DND-41 (cell line): ENCODE measurements around the gene INO80E.

Source experiments
- ATAC-seq: fragments of 200-7000 bp; cut with Tn5 transposase; 3 replicates; pipeline ENCODE4 v1.9.1; 2021; ENCODE audit warnings: low read depth; ENCODE audit not compliant: insufficient read depth
- DNase-seq: peaks from one replicate; pipeline ENCODE4 v3.0.0-alpha.2; 2020
- H2AFZ ChIP-seq: 2 replicates; pipeline ENCODE4 v1.6.0; 2012; ENCODE audit warnings: low read depth, low read length
- H3K27ac ChIP-seq: 2 replicates; pipeline ENCODE4 v1.5.1; 2012; ENCODE audit warnings: low read length, inconsistent platforms
- H3K27me3 ChIP-seq: fragments of 200-600 bp; sonication (generic); 2 replicates; pipeline ENCODE4 v1.6.0; 2012; ENCODE audit warnings: low read length, mild to moderate bottlenecking, inconsistent platforms; ENCODE audit not compliant: insufficient read depth, poor library complexity
- H3K36me3 ChIP-seq: 2 replicates; pipeline ENCODE4 v1.5.1; 2012; ENCODE audit warnings: low read length, inconsistent platforms; ENCODE audit not compliant: insufficient read depth
- H3K4me1 ChIP-seq: 2 replicates; pipeline ENCODE4 v1.5.1; 2012; ENCODE audit warnings: mild to moderate bottlenecking, low read length; ENCODE audit not compliant: insufficient read depth
- H3K4me2 ChIP-seq: 2 replicates; pipeline ENCODE4 v1.6.0; 2012; ENCODE audit warnings: mild to moderate bottlenecking, moderate library complexity, low read length, inconsistent platforms; ENCODE audit not compliant: insufficient read depth
- H3K4me3 ChIP-seq, 2 experiments: fragments of 200-600 bp in 1 of 2; shearing (Covaris generic) in 1 of 2; 2 replicates each; pipeline ENCODE4 v1.5.1; 2012 to 2016; ENCODE audit warnings: inconsistent platforms in 2 of 2, low read length in 2 of 2, mild to moderate bottlenecking in 2 of 2, low read depth in 1 of 2, moderate library complexity in 1 of 2
- H3K79me2 ChIP-seq: 2 replicates; pipeline ENCODE4 v1.6.0; 2012; ENCODE audit warnings: low read length, inconsistent platforms; ENCODE audit not compliant: insufficient read depth
- H3K9ac ChIP-seq: 2 replicates; pipeline ENCODE4 v1.6.0; 2012; ENCODE audit warnings: low read depth, mild to moderate bottlenecking, inconsistent platforms, low read length, moderate library complexity
- H3K9me3 ChIP-seq: 2 replicates; pipeline ENCODE4 v1.5.1; 2012; ENCODE audit warnings: low read length, moderate library complexity, mild to moderate bottlenecking, inconsistent platforms; ENCODE audit not compliant: insufficient read depth, severe bottlenecking
- H4K20me1 ChIP-seq: 2 replicates; pipeline ENCODE4 v1.6.0; 2012; ENCODE audit warnings: low read length; ENCODE audit not compliant: insufficient read depth
- CTCF ChIP-seq: IDR thresholded peaks from 2 replicates; pipeline ENCODE4 v1.5.1; 2012; ENCODE audit warnings: borderline replicate concordance, low read length, moderate library complexity, mild to moderate bottlenecking; ENCODE audit not compliant: poor library complexity, severe bottlenecking; ENCODE audit errors: extremely low read depth
- EZH2 ChIP-seq: IDR thresholded peaks from 3 replicates; pipeline ENCODE4 v1.6.1; 2012; ENCODE audit warnings: borderline replicate concordance, low read depth, mild to moderate bottlenecking, moderate library complexity, low read length, inconsistent platforms; ENCODE audit not compliant: severe bottlenecking

INO80E gene

DNA sequence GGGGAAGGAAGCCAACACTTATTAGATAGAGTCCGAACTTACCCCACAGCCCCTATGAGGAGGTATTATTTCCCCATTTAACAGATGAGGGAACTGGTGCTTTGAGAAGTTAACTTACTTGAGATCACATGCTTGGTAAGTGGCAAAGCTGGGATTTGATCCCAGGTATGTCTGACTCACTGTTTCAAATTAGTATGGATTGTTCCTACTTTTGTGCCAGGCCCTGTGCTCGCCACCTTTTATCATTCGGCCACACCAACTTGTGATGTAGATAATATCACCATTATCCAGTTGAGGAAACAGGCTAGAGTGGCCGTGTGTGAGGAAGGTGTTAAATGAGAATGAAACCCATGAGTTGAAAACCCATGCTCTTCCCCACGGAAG is 11.3 kb upstream of the INO80E start:
- Histone ChIP-seq H3K4me1 (no peaks in the 10 kb centered on the region), H3K4me3 (no peak overlapping the region), H3K27ac (no peak overlapping the region), H2AFZ (no peak overlapping the region), H3K9ac (no peak overlapping the region), H3K4me2 (no peak overlapping the region), H4K20me1 (peaks cover 14% of the 10 kb centered on the region), H3K27me3 (no peaks in the 10 kb centered on the region), H3K36me3 (peaks cover 96% of the 10 kb centered on the region), H3K79me2 (no peaks in the 10 kb centered on the region), H3K9me3 (no peaks in the 10 kb centered on the region)
- DNase-seq (no peak), ATAC-seq (no peak)
- TF ChIP-seq EZH2 (no peak), CTCF (no peak)

GRCh38 chr16:29985271-29985811 is 10.7 kb upstream of the INO80E start:
- no peak for TF ChIP-seq CTCF
- no peak for ATAC-seq
- H3K9ac ChIP-seq, result no peak overlapping the region
- no peaks in the 10 kb centered on the region for H3K4me1 ChIP-seq
- H3K9me3 ChIP-seq, result no peaks in the 10 kb centered on the region
- peaks cover 96% of the 10 kb centered on the region for H3K36me3 ChIP-seq
- no peaks in the 10 kb centered on the region for H3K79me2 ChIP-seq
- H4K20me1 ChIP-seq, result peaks cover 14% of the 10 kb centered on the region
- no peak overlapping the region for H3K27ac ChIP-seq
- H3K4me2 ChIP-seq, result no peak overlapping the region
- no peak for DNase-seq
- H3K27me3 ChIP-seq, result no peaks in the 10 kb centered on the region
- no peak overlapping the region for H3K4me3 ChIP-seq
- H2AFZ ChIP-seq, result no peak overlapping the region

GRCh38 chr16:29986231-29986630 is 9.8 kb upstream of the INO80E start:
- ATAC-seq (no peak), DNase-seq (no peak)
- peaks cover 14% of the 10 kb centered on the region for H4K20me1 ChIP-seq
- no peak overlapping the region for H3K4me2 ChIP-seq
- no peak for TF ChIP-seq EZH2
- no peak for TF ChIP-seq CTCF
- H3K4me1 ChIP-seq, result no peaks in the 10 kb centered on the region
- H3K27ac ChIP-seq, result no peak overlapping the region
- H3K9me3 ChIP-seq, result no peaks in the 10 kb centered on the region
- H3K9ac ChIP-seq, result no peak overlapping the region
- no peak overlapping the region for H2AFZ ChIP-seq
- no peaks in the 10 kb centered on the region for H3K27me3 ChIP-seq
- H3K79me2 ChIP-seq, result no peaks in the 10 kb centered on the region
- H3K4me3 ChIP-seq, result no peak overlapping the region
- H3K36me3 ChIP-seq, result peaks cover 100% of the 10 kb centered on the region

GRCh38 chr16:29986931-29987330 is 9.1 kb upstream of the INO80E start:
- Histone ChIP-seq H3K9ac (no peak overlapping the region), H3K4me2 (no peak overlapping the region), H3K79me2 (no peaks in the 10 kb centered on the region), H4K20me1 (peaks cover 14% of the 10 kb centered on the region), H2AFZ (no peak overlapping the region), H3K27ac (no peak overlapping the region), H3K36me3 (peaks cover 100% of the 10 kb centered on the region), H3K4me3 (no peak overlapping the region), H3K9me3 (no peaks in the 10 kb centered on the region), H3K27me3 (no peaks in the 10 kb centered on the region), H3K4me1 (no peaks in the 10 kb centered on the region)
- TF ChIP-seq EZH2 (no peak), CTCF (no peak)
- DNase-seq (no peak), ATAC-seq (no peak)
